B cell (primary cell): ENCODE data around the gene SLA2. TPM values are rescaled to one million over a fixed set of nuclear protein-coding genes. Genes with fewer than 3 reads are reported as not detected.
A peak's percentile ranks its signal among the peaks of the same experiment; 100 is the strongest.

Experiments used
- ATAC-seq: fragments of 200-7000 bp; cut with Tn5 transposase; one replicate; pipeline ENCODE4 v1.10.0; 2021; ENCODE audit warnings: low read depth, mild to moderate bottlenecking, moderate number of reproducible peaks, moderate library complexity
- CTCF ChIA-PET: fragments of 350-600 bp; sonication (Branson Sonifier 250); formaldehyde crosslinking; loops from one replicate; lab custom pipeline; 2021; ENCODE audit warnings: antibody characterized with exemption, inconsistent platforms; lab: Charles Lee
- POLR2A ChIA-PET: fragments of 350-600 bp; sonication (Branson Sonifier 250); formaldehyde crosslinking; loops from one replicate; lab custom pipeline; 2021; ENCODE audit warnings: antibody characterized with exemption; lab: Charles Lee
- DNase-seq: peaks from one replicate; pipeline ENCODE4 v3.0.0; 2013
- H2AFZ ChIP-seq: 2 replicates; pipeline ENCODE4 v1.6.1; 2012; ENCODE audit warnings: mild to moderate bottlenecking, low read depth, low read length; ENCODE audit not compliant: insufficient read depth, poor library complexity, severe bottlenecking
- H3K27ac ChIP-seq, 2 donors: 1 replicate in 1 of 2; 2 replicates in 1 of 2; pipeline ENCODE4 v1.5.1; 2012 to 2013; ENCODE audit warnings: low read length in 2 of 2, mild to moderate bottlenecking in 2 of 2, moderate library complexity in 1 of 2
- H3K27me3 ChIP-seq, 4 experiments: fragments of 200-600 bp in 1 of 4; sonication (generic) in 1 of 4; replicated peaks in 1 of 4; 1 replicate in 2 of 4; 2 replicates in 2 of 4; pipeline versions ENCODE4 v1.6.1 to v1.7.0; 2013 to 2016; ENCODE audit warnings: low read length in 3 of 4, mild to moderate bottlenecking in 2 of 4, mixed read lengths in 1 of 4, moderate library complexity in 1 of 4; ENCODE audit not compliant: insufficient read depth in 4 of 4, control insufficient read depth in 3 of 4; ENCODE audit errors: control extremely low read depth in 1 of 4
- H3K36me3 ChIP-seq, 2 experiments: replicated peaks in 1 of 2; 1 replicate in 1 of 2; 2 replicates in 1 of 2; pipeline versions ENCODE4 v1.6.1 to v1.7.1; 2013; ENCODE audit warnings: low read length in 1 of 2; ENCODE audit not compliant: insufficient read depth in 2 of 2, control insufficient read depth in 1 of 2; ENCODE audit errors: control extremely low read depth in 1 of 2, extremely low read depth in 1 of 2
- H3K4me1 ChIP-seq, 2 donors: fragments of 200-600 bp in 1 of 2; sonication (generic) in 1 of 2; 1 replicate in 1 of 2; 2 replicates in 1 of 2; pipeline versions ENCODE4 v1.5.1 to v1.6.1; 2013 to 2017; ENCODE audit warnings: low read length in 2 of 2; ENCODE audit not compliant: control insufficient read depth in 2 of 2, insufficient read depth in 2 of 2
- H3K4me2 ChIP-seq: replicated peaks from 2 replicates; pipeline ENCODE3; 2012; ENCODE audit warnings: mild to moderate bottlenecking, low read depth, low read length; ENCODE audit not compliant: poor library complexity, severe bottlenecking
- H3K4me3 ChIP-seq, 5 experiments: fragments of 200-600 bp in 1 of 5; sonication (generic) in 1 of 5; 1 replicate in 3 of 5; 2 replicates in 2 of 5; pipeline versions ENCODE4 v1.5.1 to v1.7.0; 2011 to 2016; ENCODE audit warnings: low read length in 4 of 5, mild to moderate bottlenecking in 4 of 5, low read depth in 2 of 5, control low read depth in 1 of 5, moderate library complexity in 1 of 5; ENCODE audit not compliant: insufficient read depth in 1 of 5; ENCODE audit errors: control extremely low read depth in 1 of 5, extremely low read depth in 1 of 5
- H3K79me2 ChIP-seq: fragments of 200-600 bp; sonication (generic); one replicate; pipeline ENCODE4 v1.6.0; 2016; ENCODE audit warnings: low read length; ENCODE audit not compliant: control insufficient read depth, insufficient read depth
- H3K9ac ChIP-seq: fragments of 200-600 bp; sonication (generic); 2 replicates; pipeline ENCODE4 v1.6.1; 2017; ENCODE audit warnings: mild to moderate bottlenecking, low read length, moderate library complexity
- H3K9me3 ChIP-seq, 3 donors: one replicate each; pipeline versions ENCODE4 v1.6.1 to v1.7.1; 2013; ENCODE audit warnings: low read length in 2 of 3; ENCODE audit not compliant: control insufficient read depth in 2 of 3, insufficient read depth in 1 of 3; ENCODE audit errors: control extremely low read depth in 1 of 3
- H4K20me1 ChIP-seq: 2 replicates; pipeline ENCODE4 v1.6.0; 2012; ENCODE audit warnings: mild to moderate bottlenecking, low read length; ENCODE audit not compliant: insufficient read depth, control insufficient read depth, poor library complexity, severe bottlenecking
- H3K27ac Mint-ChIP-seq: one replicate; pipeline ENCODE4 v1.8.0; 2021; ENCODE audit warnings: mixed read lengths
- H3K27me3 Mint-ChIP-seq: one replicate; pipeline ENCODE4 v1.8.0; 2021; ENCODE audit warnings: mixed read lengths
- H3K4me1 Mint-ChIP-seq: one replicate; pipeline ENCODE4 v1.8.0; 2021; ENCODE audit warnings: mixed read lengths
- H3K4me3 Mint-ChIP-seq: one replicate; pipeline ENCODE4 v1.8.0; 2021; ENCODE audit warnings: mixed read lengths
- H3K9me3 Mint-ChIP-seq: one replicate; pipeline ENCODE4 v1.8.0; 2022; ENCODE audit warnings: mixed read lengths; ENCODE audit not compliant: insufficient read depth
- EZH2 ChIP-seq: IDR thresholded peaks from 2 replicates; pipeline ENCODE4 v1.6.1; 2012; ENCODE audit warnings: borderline replicate concordance, low read depth, mild to moderate bottlenecking, moderate library complexity, low read length; ENCODE audit not compliant: insufficient read depth, poor library complexity, severe bottlenecking
- WGBS: methylation state at CpG from one replicate; pipeline ENCODE4 v1.1.5; 2013; ENCODE audit warnings: missing lambda C conversion rate; ENCODE audit not compliant: insufficient coverage; 5-methylcytosine and 5-hydroxymethylcytosine counted together
- intact Hi-C: fragments of 100-400 bp; cut with micrococcal nuclease; formaldehyde crosslinking; loops from one replicate; pipeline ENCODE4 v1.10.0; 2022
- polyA plus RNA-seq: library from polyadenylated mRNA; depleted of rRNA; stranded (reverse); fragments of >200 nt; gene quantifications from 2 replicates; pipeline ENCODE4 v1.2.3, GENCODE V29; 2012
- total RNA-seq, 2 donors: library from RNA; stranded (reverse); fragments of 120-200 nt in 1 of 2; gene quantifications; 1 replicate in 1 of 2; 2 replicates in 1 of 2; pipeline versions ENCODE4 v1.2.3 to v1.2.4, GENCODE V29; 2013 to 2022
- TF ChIP-seq, protein P1 (sequence below): fragments of 200-600 bp; IDR thresholded peaks from one replicate; pipeline ENCODE4 v1.8.0; 2022; ENCODE audit warnings: antibody characterized with exemption, mild to moderate bottlenecking

The SLA2 gene
- total and polyA plus RNA-seq, 2 donors (not counting 1 experiment from before 2014, with no cell fraction given) = 0.73 to 0.76 TPM

GRCh38 chr20:36599912-36600345 is 46.1 kb downstream of the SLA2 start:
- intact Hi-C loops = loop anchor here (10.0 kb wide), 1 partner anchor 575 kb away; the partner anchor contains the start of genes MROH8 and RPN2

More at GRCh38 chr20:36599912-36600345, 46.1 kb downstream of the SLA2 start:
- ChIA-PET POLR2A (no interaction called here), CTCF (interaction anchor here (1.6 to 1.9 kb wide), 2 partner anchors 11 to 25 kb away, joined by 3 to 7 read pairs; no protein-coding TSS in a partner anchor)
- peaks cover 0 to 4% (median 0%) of the 10 kb centered on the region in 3 donors for H3K9me3 ChIP-seq
- H3K4me1 ChIP-seq = peaks cover 40 to 54% of the 10 kb centered on the region in 2 donors
- H2AFZ ChIP-seq = no peak overlapping the region
- ATAC-seq (no peak), DNase-seq (peak; percentile 56)
- TF ChIP-seq, protein P1, sequence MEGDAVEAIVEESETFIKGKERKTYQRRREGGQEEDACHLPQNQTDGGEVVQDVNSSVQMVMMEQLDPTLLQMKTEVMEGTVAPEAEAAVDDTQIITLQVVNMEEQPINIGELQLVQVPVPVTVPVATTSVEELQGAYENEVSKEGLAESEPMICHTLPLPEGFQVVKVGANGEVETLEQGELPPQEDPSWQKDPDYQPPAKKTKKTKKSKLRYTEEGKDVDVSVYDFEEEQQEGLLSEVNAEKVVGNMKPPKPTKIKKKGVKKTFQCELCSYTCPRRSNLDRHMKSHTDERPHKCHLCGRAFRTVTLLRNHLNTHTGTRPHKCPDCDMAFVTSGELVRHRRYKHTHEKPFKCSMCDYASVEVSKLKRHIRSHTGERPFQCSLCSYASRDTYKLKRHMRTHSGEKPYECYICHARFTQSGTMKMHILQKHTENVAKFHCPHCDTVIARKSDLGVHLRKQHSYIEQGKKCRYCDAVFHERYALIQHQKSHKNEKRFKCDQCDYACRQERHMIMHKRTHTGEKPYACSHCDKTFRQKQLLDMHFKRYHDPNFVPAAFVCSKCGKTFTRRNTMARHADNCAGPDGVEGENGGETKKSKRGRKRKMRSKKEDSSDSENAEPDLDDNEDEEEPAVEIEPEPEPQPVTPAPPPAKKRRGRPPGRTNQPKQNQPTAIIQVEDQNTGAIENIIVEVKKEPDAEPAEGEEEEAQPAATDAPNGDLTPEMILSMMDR = no peak
- no peak for TF ChIP-seq EZH2
- Mint-ChIP-seq H3K9me3 (no peaks in the 10 kb centered on the region), H3K27ac (peak overlapping the region; percentile 90), H3K4me1 (peaks cover 58% of the 10 kb centered on the region), H3K4me3 (peak overlapping the region; percentile 31), H3K27me3 (no peaks in the 10 kb centered on the region)
- peak overlapping the region; percentile 1 to 43 for H3K27ac ChIP-seq
- peak overlapping the region; percentile 58 for H3K4me2 ChIP-seq
- peaks cover 5% of the 10 kb centered on the region for H3K79me2 ChIP-seq
- no peaks in the 10 kb centered on the region for H4K20me1 ChIP-seq
- H3K36me3 ChIP-seq = no peaks in the 10 kb centered on the region
- H3K27me3 ChIP-seq = no peaks in the 10 kb centered on the region
- WGBS = 0% methylated on average over 3 of the region's 5 CpGs
- peak overlapping the region; percentile 2 for H3K9ac ChIP-seq
- peak overlapping the region in 1 of 5 experiments; percentile 44 for H3K4me3 ChIP-seq
